Measurements from ENCODE around the gene IFT25. TPM values are rescaled to one million over a fixed set of nuclear protein-coding genes. Genes with fewer than 3 reads are reported as not detected.
A peak's percentile ranks its signal among the peaks of the same experiment; 100 is the strongest.
"Not testable (repeated sequence)": the region's sequence is repeated elsewhere in the genome, so short reads cannot be mapped to it uniquely, and the experiment has no call there.

Gene IFT25
- total RNA-seq, 1 donor from 2014 or later: 41.0 TPM

- DNase-seq (no peak), ATAC-seq (ENCODE audit: low read depth) (no peak)
- Mint-ChIP-seq H3K9me3 (no peaks in the 10 kb centered on the region), H3K4me1 (no peaks in the 10 kb centered on the region), H3K36me3 (ENCODE audit: low read depth) (peaks cover 4% of the 10 kb centered on the region), H3K27me3 (no peaks in the 10 kb centered on the region), H3K4me3 (no peak overlapping the region), H3K27ac (no peak overlapping the region)
- TF ChIP-seq, protein P1, sequence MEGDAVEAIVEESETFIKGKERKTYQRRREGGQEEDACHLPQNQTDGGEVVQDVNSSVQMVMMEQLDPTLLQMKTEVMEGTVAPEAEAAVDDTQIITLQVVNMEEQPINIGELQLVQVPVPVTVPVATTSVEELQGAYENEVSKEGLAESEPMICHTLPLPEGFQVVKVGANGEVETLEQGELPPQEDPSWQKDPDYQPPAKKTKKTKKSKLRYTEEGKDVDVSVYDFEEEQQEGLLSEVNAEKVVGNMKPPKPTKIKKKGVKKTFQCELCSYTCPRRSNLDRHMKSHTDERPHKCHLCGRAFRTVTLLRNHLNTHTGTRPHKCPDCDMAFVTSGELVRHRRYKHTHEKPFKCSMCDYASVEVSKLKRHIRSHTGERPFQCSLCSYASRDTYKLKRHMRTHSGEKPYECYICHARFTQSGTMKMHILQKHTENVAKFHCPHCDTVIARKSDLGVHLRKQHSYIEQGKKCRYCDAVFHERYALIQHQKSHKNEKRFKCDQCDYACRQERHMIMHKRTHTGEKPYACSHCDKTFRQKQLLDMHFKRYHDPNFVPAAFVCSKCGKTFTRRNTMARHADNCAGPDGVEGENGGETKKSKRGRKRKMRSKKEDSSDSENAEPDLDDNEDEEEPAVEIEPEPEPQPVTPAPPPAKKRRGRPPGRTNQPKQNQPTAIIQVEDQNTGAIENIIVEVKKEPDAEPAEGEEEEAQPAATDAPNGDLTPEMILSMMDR (IDR thresholded peaks at IDR 0.05): no peak
- POLR2A ChIA-PET: no interaction called here
- CTCF ChIA-PET: no interaction called here
- intact Hi-C loops (cut with micrococcal nuclease): no loop called here
Observed at GRCh38 chr1:53975861-53976260, 30.4 kb upstream of the IFT25 start.

GRCh38 chr1:53971718-53972117, 26.2 kb upstream of the IFT25 start:
- ChIA-PET CTCF (no interaction called here), POLR2A (no interaction called here)
- Mint-ChIP-seq H3K4me3 (no peak overlapping the region), H3K36me3 (ENCODE audit: low read depth) (peaks cover 29% of the 10 kb centered on the region), H3K9me3 (no peaks in the 10 kb centered on the region), H3K27me3 (no peaks in the 10 kb centered on the region), H3K27ac (no peak overlapping the region), H3K4me1 (no peaks in the 10 kb centered on the region)
- ATAC-seq (ENCODE audit: low read depth) (no peak), DNase-seq (no peak)
- intact Hi-C loops (cut with micrococcal nuclease): no loop called here
- TF ChIP-seq, protein P1 (IDR thresholded peaks at IDR 0.05): no peak

DNA sequence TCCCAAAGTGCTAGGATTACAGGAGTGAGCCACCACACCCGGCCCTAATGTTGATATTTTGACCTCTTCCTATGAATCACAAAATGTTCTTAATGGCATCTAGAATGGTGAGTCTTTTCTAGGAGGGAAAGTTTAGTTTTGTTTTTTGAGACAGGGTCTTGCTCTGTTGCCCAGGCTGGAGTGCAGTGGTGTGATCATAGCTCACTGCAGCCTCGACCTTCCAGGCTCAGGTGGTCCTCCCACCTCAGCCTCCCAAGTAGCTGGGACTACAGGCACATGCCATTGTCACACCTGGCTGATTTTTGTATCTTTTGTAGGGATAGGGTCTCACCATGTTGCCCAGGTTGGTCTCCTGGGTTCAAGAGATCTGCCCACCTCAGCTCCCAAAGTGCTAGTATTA, 23.8 kb upstream of the IFT25 start:
- intact Hi-C loops (cut with micrococcal nuclease); H3K27ac Mint-ChIP-seq; DNase-seq; H3K9me3 Mint-ChIP-seq; H3K4me3 Mint-ChIP-seq; POLR2A ChIA-PET; H3K27me3 Mint-ChIP-seq; H3K4me1 Mint-ChIP-seq; ATAC-seq (ENCODE audit: low read depth): not testable (repeated sequence)
- peaks cover 42% of the 10 kb centered on the region for H3K36me3 Mint-ChIP-seq (ENCODE audit: low read depth)
- CTCF ChIA-PET: interaction anchor here (2.2 kb wide), 1 partner anchor 11 kb away, joined by 7 read pairs; no protein-coding TSS in a partner anchor

DNA sequence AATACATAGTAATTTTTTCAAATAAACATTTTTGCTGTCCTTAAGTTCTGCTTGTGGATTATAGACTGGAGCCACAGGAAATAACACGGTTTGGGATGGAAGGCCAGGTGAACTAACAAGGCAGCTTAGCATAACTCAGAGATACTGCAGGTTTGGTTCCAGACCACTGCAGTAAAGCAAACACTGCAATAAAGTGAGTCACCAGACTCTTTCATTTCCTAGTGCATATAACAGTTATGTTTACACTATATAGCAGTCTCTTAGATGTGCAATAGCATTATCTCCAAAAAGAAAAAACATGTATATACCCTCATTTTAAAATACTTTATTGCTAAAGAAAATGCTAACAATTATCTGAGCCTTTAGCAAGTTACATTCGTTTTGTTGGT, 22.6 kb upstream of the IFT25 start:
- peaks cover 48% of the 10 kb centered on the region for H3K36me3 Mint-ChIP-seq (ENCODE audit: low read depth)
- H3K4me3 Mint-ChIP-seq: no peak overlapping the region
- TF ChIP-seq, protein P1 (IDR thresholded peaks at IDR 0.05): no peak
- ChIA-PET CTCF (no interaction called here), POLR2A (no interaction called here)
- peaks cover 2% of the 10 kb centered on the region for H3K4me1 Mint-ChIP-seq
- no peaks in the 10 kb centered on the region for H3K9me3 Mint-ChIP-seq
- ATAC-seq (ENCODE audit: low read depth): no peak
- no peak for DNase-seq
- intact Hi-C loops (cut with micrococcal nuclease): no loop called here
- no peaks in the 10 kb centered on the region for H3K27me3 Mint-ChIP-seq
- H3K27ac Mint-ChIP-seq: no peak overlapping the region

GRCh38 chr1:53967409-53968124, 22.1 kb upstream of the IFT25 start:
- Mint-ChIP-seq H3K4me3 (no peak overlapping the region), H3K9me3 (no peaks in the 10 kb centered on the region), H3K27ac (peak overlapping the region; percentile 27), H3K27me3 (no peaks in the 10 kb centered on the region), H3K36me3 (ENCODE audit: low read depth) (peaks cover 53% of the 10 kb centered on the region), H3K4me1 (peaks cover 2% of the 10 kb centered on the region)
- CTCF ChIA-PET: no interaction called here
- DNase-seq (no peak), ATAC-seq (ENCODE audit: low read depth) (no peak)
- TF ChIP-seq, protein P1 (IDR thresholded peaks at IDR 0.05): no peak
- intact Hi-C loops (cut with micrococcal nuclease): no loop called here
- POLR2A ChIA-PET: no interaction called here

DNA sequence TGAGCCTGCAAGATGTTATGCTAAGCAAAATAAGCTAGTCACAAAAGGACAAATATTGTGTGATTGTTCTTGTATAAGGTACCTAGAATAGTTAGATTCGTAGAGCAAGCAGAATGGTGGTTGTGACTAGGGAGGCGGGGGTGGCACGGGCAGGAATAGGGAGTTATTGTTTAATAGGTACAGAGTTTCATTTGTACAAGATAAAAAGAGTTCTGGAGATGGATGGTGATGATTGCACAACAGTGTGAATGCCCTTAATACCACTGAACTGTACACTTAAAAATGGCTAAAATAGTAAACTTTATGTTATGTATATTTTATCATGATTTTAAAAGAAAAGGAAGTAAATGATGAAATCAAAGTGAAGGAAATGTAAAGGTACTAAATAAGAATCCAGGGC, 21.3 kb upstream of the IFT25 start:
- Mint-ChIP-seq H3K36me3 (ENCODE audit: low read depth) (peaks cover 59% of the 10 kb centered on the region), H3K27me3 (no peaks in the 10 kb centered on the region), H3K27ac (no peak overlapping the region), H3K4me1 (peaks cover 2% of the 10 kb centered on the region), H3K9me3 (no peaks in the 10 kb centered on the region), H3K4me3 (no peak overlapping the region)
- ChIA-PET POLR2A (no interaction called here), CTCF (no interaction called here)
- no peak for DNase-seq
- intact Hi-C loops (cut with micrococcal nuclease): no loop called here
- no peak for ATAC-seq (ENCODE audit: low read depth)
- TF ChIP-seq, protein P1 (IDR thresholded peaks at IDR 0.05): no peak
